GM21529 (cell line): ENCODE results near the gene RTN3.
"Not testable (repeated sequence)": the region's sequence is repeated elsewhere in the genome, so short reads cannot be mapped to it uniquely, and the experiment has no call there.

Source experiments
- ATAC-seq: cut with Tn5 transposase; IDR thresholded peaks from one replicate; pipeline ENCODE4 v1.9.1; 2021; ENCODE audit not compliant: unreplicated experiment

The RTN3 gene

DNA sequence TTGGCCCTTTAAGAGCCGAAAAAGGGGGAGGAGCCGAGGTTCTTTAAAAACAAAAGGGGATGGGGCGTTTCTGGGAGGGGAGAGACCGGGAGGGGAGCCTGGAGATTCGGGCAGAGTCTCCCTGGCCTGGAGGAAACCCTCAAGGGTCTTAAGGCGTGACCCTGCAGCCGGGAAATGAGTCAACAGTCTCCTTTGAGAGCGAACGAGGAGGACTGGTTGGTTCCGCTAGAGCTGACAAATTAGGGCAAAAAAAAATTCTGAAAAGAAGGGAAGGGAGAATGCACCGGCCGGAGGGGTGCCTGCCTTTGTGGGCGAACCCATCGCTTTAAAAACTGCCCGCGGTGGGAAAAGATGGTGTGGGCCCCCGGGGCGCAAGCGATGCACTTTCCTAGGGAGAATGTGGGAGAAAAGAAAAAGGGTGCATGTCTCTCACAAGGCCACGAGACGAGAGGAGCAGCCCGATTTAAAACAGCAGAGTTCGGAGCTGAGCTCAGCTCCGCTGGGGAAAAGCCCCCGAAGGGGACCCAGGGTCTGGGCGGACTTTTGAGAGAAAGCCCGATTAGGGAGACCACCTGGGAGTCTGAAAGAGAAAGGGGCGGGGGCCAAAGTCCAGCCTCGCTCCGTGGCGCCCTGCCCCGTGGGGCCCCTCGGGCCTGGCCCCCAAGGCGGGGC lies 86.4 kb downstream of the RTN3 start:
- no peak for ATAC-seq

DNA sequence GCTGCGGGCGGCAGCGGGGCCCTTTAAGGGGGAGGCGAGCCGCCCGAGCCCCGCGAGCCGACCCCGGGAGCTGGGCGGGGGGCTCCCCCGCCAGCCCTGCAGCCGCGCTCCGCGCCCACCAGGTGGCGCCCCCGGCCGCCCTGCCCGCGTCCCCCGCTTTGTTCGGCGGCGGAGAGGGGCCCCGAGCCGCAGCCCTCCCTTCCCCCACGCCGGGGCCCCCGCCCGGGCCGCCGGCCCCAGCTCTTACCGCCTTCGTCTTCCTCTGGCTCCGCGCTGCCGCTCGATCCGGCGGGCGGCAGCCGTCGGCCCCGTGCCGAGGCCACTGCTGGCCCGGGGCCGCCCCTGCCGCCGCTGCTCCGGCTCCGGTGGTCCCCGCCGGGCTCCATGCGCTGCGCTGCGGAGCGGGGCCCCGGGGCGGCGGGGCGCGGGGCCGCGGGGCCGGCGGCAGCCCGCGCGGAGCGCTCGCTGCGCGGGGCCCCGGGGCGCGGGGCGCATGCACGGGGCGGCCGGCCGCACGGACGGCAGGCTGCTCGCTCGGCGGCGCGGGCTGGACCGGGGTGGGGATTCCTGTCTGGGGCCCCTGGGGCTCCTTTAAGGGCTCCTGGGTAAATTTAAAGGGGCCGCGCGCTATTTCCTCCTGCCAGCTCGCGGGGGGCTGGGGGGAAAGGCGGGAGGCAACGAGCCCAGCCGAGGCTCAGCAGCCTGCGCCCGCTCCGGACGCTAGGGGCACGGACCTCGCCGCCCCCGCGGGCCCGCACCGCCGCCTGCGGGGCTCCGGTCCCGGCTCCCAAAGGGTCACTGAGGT lies 87.1 kb downstream of the RTN3 start, which contains the start of gene ZFTA:
ZFTA (minus strand) TSS at position 539 of the 805 bp plus-strand sequence; CDS start at position 386, 153 bp downstream.
- peak; percentile 47 for ATAC-seq

GRCh38 chr11:63769042-63769713 lies 87.9 kb downstream of the RTN3 start:
- peak; percentile 42 for ATAC-seq

- ATAC-seq, result no peak
These were observed 88.6 kb downstream of the RTN3 start for GRCh38 chr11:63769714-63770455.

DNA sequence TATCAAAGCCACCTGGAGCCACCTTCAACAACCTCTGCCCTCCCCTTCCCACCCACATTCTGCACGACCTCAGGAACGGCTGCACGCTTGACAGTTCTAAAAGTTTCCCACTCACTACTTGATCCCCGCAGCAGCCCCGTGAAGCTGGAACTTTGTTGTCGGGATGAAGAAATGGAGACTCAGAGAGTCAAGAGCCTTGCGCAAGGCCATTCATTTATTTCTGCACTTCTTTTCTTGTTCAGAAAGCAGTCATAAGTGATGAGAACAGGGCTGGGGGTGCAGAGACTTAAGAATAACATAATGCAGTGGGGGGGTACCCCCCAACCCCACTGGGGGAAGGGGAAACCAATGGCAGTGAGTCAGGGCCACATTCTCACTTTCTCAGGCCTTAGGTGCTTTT lies 89.5 kb downstream of the RTN3 start:
- ATAC-seq, result no peak

- not testable (repeated sequence) for ATAC-seq
These were observed 90.5 kb downstream of the RTN3 start for GRCh38 chr11:63771741-63772318.

GRCh38 chr11:63775191-63775590 lies 93.9 kb downstream of the RTN3 start:
- ATAC-seq, result no peak

DNA sequence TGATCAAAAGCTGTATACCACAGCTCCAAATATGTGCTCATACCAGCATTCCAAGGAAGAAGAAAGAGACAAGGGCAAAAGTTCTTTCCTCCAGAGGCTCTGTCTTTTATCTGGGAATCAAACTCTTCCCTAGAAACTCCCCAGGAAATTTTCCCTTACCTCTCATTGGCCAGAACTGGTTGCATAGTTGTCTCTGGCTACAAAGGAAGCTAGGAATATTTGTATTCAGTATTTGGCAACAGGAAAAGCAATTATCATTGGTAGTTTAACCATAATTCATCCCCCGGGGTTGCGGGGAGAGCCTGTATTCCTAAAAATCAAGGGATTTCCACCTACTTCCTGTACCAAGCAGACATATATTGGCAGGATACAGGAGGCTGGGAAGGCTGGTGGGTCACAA lies 97.7 kb downstream of the RTN3 start:
- no peak for ATAC-seq

DNA sequence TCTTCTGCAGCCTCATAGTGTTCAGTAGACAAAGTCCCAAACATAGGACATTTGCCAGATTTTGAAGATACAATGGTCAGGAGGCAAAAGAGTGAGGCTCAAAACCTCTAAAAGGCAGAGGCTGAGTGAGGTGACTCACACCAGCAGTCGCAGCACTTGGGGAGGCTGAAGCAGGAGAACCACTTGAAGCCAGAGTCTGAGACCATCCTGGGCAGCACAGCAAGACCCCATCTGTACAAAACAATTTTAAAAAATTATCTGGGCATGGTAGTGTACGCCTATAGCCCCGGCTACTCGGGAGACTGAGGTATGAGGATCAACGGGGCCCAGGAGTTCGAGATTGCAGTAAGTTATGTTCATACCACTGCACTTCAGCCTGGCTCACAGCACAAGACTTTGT lies 101.4 kb downstream of the RTN3 start:
- ATAC-seq, result no peak

- no peak for ATAC-seq
These were observed 102.8 kb downstream of the RTN3 start for GRCh38 chr11:63783925-63784592.

GRCh38 chr11:63785823-63786222 lies 104.5 kb downstream of the RTN3 start:
- no peak for ATAC-seq

GRCh38 chr11:63791495-63792167 lies 110.3 kb downstream of the RTN3 start:
- no peak for ATAC-seq

DNA sequence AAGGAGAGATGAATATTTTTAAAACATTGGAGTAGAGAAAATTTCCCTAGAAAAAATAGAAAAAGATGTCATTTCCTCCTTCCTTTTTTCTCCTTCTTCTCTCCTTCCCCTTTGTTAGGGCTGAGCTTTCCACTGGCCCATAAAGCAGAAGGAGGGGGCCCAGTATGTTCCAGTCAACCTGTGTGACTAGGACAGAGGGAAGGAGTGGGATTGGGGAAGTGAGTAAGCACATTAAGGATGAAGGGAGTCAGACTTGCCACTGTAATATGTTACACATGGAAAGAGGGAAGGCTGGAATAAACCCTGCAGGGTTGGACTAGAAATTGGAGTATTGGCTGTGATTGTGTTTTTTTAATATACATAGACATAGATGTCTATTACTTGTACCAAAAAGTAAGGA lies 111.9 kb downstream of the RTN3 start:
- ATAC-seq, result no peak

DNA sequence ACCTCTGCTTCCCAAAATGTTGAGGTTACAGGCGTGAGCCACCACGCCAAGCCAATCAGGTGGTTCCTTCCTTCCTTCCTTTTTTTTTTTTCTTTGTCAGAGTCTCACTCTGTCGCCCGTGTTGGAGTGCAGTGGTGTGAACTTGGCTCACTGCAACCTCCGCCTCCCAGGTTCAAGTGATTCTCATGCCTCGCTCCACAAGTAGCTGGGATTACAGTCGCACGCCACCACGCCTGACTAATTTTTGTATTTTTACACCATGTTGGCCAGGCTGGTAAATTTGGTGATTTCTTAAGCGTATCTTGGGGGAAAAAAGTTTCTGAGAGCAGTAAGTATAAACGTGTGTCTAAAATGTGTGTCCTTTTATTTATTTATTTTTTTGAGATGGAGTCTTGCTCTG lies 113.8 kb downstream of the RTN3 start:
- ATAC-seq, result no peak

DNA sequence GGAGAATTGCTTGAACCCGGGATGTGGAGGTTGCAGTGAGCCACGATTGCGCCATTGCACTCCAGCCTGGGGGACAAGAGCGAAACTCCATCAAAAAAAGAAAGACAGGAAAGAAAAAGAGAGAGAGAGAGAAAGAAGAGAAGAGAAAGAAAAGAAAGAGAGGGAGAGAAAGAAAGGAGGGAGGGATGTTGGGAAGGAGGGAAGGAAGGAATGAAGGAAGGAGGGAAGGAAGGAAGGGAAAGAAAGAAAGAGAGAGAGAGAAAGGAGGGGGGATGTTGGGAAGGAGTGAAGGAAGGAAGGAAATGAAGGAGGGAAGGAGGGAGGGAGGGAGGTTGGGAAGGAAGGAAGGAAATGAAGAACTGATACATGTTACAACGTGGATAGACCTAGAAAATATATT lies 119.6 kb downstream of the RTN3 start:
- no peak for ATAC-seq

- no peak for ATAC-seq
These were observed 121.5 kb downstream of the RTN3 start for GRCh38 chr11:63802637-63803414.

GRCh38 chr11:63804259-63804658 lies 123.0 kb downstream of the RTN3 start:
- ATAC-seq, result no peak

- no peak for ATAC-seq
These were observed 124.6 kb downstream of the RTN3 start for GRCh38 chr11:63805844-63806415.
